Cardiac muscle cell (in vitro differentiated cells and primary cell): ENCODE results near the gene LTB4R. TPM values are rescaled to one million over a fixed set of nuclear protein-coding genes. Genes with fewer than 3 reads are reported as not detected.

Source experiments
- DNase-seq, 2 donors: peaks; one replicate each; pipeline versions ENCODE4 v3.0.0 to v3.0.0-alpha.2; 2010 to 2017; ENCODE audit warnings: low read depth in 1 of 2, low spot score in 1 of 2
- H3K27ac ChIP-seq: fragments of 200-600 bp; sonication (generic); 2 replicates; pipeline ENCODE4 v1.5.1; 2016
- H3K27me3 ChIP-seq: fragments of 200-600 bp; sonication (generic); 2 replicates; pipeline ENCODE4 v1.6.0; 2016; ENCODE audit warnings: control low read depth
- H3K36me3 ChIP-seq: fragments of 200-600 bp; sonication (generic); 2 replicates; pipeline ENCODE4 v1.5.1; 2016; ENCODE audit warnings: control low read depth
- H3K4me1 ChIP-seq: fragments of 200-600 bp; sonication (generic); 2 replicates; pipeline ENCODE4 v1.8.1; 2017; ENCODE audit warnings: low read depth, mild to moderate bottlenecking, mixed run types
- H3K4me3 ChIP-seq: fragments of 200-600 bp; sonication (generic); 2 replicates; pipeline ENCODE4 v1.5.1; 2016; ENCODE audit warnings: mild to moderate bottlenecking
- H3K9me3 ChIP-seq: fragments of 200-600 bp; sonication (generic); 2 replicates; pipeline ENCODE4 v1.5.1; 2017; ENCODE audit warnings: low read depth, mild to moderate bottlenecking, control low read depth
- CTCF ChIP-seq: IDR thresholded peaks from 2 replicates; pipeline ENCODE4 v1.5.1; 2012; ENCODE audit warnings: low read depth, mild to moderate bottlenecking, low read length
- polyA plus RNA-seq: library from polyadenylated mRNA; unstranded; fragments of >200 nt; fragmentation: Nextera tagmentation; extraction: Ambion mirVana; gene quantifications from 2 replicates; pipeline ENCODE4 v1.2.1, GENCODE V29; 2016
- total RNA-seq: library from RNA; depleted of rRNA; stranded (reverse); fragments of >200 nt; gene quantifications from 2 replicates; pipeline ENCODE4 v1.2.3, GENCODE V29; 2016

The LTB4R gene
- total and polyA plus RNA-seq, 2 experiments from 2014 or later: 2.7 to 8.5 TPM

GRCh38 chr14:24313913-24314312 is 2.6 kb downstream of the LTB4R start:
- Histone ChIP-seq H3K27me3 (no peaks in the 10 kb centered on the region), H3K4me1 (no peaks in the 10 kb centered on the region), H3K27ac (no peak overlapping the region), H3K4me3 (no peak overlapping the region), H3K36me3 (no peaks in the 10 kb centered on the region), H3K9me3 (no peaks in the 10 kb centered on the region)
- DNase-seq: no peak
- TF ChIP-seq CTCF: no peak

- H3K27me3 ChIP-seq: no peaks in the 10 kb centered on the region
- TF ChIP-seq CTCF: no peak
- H3K4me1 ChIP-seq: no peaks in the 10 kb centered on the region
- no peak for DNase-seq
- no peak overlapping the region for H3K4me3 ChIP-seq
- H3K36me3 ChIP-seq: no peaks in the 10 kb centered on the region
- no peak overlapping the region for H3K27ac ChIP-seq
- H3K9me3 ChIP-seq: no peaks in the 10 kb centered on the region
Measured at GRCh38 chr14:24314377-24315193, 3.3 kb downstream of the LTB4R start.

- Histone ChIP-seq H3K27me3 (no peaks in the 10 kb centered on the region), H3K4me1 (no peaks in the 10 kb centered on the region), H3K27ac (no peak overlapping the region), H3K9me3 (no peaks in the 10 kb centered on the region), H3K36me3 (no peaks in the 10 kb centered on the region), H3K4me3 (no peak overlapping the region)
- no peak for DNase-seq
- TF ChIP-seq CTCF: no peak
Measured at GRCh38 chr14:24315243-24315806, 4.0 kb downstream of the LTB4R start.

- TF ChIP-seq CTCF: peak; percentile 13
- no peak overlapping the region for H3K4me3 ChIP-seq
- H3K4me1 ChIP-seq: no peaks in the 10 kb centered on the region
- H3K36me3 ChIP-seq: no peaks in the 10 kb centered on the region
- no peaks in the 10 kb centered on the region for H3K27me3 ChIP-seq
- DNase-seq: peak in 1 of 2 donors; percentile 54
- no peaks in the 10 kb centered on the region for H3K9me3 ChIP-seq
- H3K27ac ChIP-seq: no peak overlapping the region
Measured at GRCh38 chr14:24315807-24316596, 4.7 kb downstream of the LTB4R start.

- DNase-seq: no peak
- no peak overlapping the region for H3K4me3 ChIP-seq
- no peak for TF ChIP-seq CTCF
- H3K27me3 ChIP-seq: no peaks in the 10 kb centered on the region
- peaks cover 2% of the 10 kb centered on the region for H3K4me1 ChIP-seq
- no peak overlapping the region for H3K27ac ChIP-seq
- H3K36me3 ChIP-seq: no peaks in the 10 kb centered on the region
- no peaks in the 10 kb centered on the region for H3K9me3 ChIP-seq
Measured at GRCh38 chr14:24316597-24316950, 5.3 kb downstream of the LTB4R start.
